ENCODE results near the gene HYLS1.

The HYLS1 gene

DNA sequence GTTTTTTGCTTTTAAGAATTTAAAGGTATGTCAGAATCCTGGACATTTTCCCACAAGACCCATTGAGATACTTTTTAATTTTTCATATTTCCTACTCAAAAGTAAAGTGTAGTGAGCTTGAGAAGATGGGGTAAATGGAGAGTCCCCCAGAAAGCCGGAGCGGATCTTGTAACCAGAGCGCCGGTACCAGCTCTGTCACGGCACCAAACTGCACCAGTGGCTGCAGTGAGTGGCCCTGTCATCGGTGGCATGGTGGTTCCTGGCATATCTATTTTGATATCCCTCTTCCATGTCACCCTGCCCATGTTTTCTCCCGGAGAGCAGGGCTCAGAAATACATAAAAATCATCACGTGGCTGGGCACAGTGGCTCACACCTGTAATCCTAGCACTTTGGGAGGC lies 36.2 kb downstream of the HYLS1 start:
- no peak overlapping the region for H3K27ac ChIP-seq
- TF ChIP-seq ZFX (IDR thresholded peaks at IDR 0.05) = no peak
- TF ChIP-seq, protein P1, sequence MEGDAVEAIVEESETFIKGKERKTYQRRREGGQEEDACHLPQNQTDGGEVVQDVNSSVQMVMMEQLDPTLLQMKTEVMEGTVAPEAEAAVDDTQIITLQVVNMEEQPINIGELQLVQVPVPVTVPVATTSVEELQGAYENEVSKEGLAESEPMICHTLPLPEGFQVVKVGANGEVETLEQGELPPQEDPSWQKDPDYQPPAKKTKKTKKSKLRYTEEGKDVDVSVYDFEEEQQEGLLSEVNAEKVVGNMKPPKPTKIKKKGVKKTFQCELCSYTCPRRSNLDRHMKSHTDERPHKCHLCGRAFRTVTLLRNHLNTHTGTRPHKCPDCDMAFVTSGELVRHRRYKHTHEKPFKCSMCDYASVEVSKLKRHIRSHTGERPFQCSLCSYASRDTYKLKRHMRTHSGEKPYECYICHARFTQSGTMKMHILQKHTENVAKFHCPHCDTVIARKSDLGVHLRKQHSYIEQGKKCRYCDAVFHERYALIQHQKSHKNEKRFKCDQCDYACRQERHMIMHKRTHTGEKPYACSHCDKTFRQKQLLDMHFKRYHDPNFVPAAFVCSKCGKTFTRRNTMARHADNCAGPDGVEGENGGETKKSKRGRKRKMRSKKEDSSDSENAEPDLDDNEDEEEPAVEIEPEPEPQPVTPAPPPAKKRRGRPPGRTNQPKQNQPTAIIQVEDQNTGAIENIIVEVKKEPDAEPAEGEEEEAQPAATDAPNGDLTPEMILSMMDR (conservative IDR thresholded peaks at IDR 0.05) = no peak

DNA sequence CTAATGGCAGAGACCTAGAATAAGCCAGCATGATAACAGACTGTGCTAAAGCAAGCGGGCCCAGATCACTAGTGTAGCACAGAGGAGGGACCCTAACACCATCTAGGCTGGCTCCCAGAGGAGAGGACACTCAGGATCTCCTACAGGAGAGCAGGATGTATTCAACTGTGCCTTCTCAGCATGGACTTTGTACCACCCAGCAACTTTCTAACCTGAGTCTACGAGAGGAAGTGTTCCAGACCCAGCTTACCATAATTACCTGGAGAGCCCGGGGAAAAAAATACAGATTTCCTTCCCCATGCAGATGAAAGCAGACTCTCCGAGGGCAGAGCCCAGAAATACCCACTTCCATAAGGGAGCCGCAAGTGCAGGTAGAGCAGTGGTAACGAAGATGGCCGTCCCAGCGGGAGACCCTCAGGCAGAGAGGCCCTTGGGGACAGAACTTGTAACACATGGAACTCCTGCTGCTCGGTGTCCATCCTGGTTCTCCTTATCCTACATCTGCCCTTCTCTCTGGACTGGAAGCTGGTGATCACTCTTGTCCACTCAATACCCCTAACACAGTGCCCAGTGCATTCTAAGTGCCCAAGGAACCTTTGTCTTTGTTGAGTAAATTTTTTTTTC lies 37.0 kb downstream of the HYLS1 start:
- no peak overlapping the region for H3K27ac ChIP-seq
- TF ChIP-seq, protein P1 (conservative IDR thresholded peaks at IDR 0.05) = no peak
- TF ChIP-seq ZFX (IDR thresholded peaks at IDR 0.05) = no peak

DNA sequence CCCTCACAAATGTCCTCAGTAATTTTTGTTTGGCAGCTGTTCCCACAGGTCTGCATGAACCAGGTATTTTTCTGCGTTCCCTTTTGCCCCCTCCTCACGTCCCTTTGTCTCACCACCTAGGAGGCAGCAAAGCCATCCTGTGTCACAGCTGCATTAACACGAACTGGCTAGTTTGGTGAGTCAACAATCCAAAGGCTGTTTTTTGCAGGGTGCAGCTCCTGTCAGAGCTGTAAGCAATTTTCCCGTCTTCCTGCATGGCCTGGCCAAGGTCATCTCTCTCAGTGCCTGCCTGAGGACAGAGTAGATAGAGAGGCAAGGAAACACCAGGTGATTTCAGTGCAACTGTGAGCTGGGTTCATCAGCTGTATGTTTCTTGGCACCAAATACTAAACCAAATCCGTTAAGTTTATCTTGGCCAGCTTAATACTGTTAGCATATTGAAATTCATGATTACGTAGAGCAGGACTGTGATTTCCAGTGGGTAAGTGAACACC lies 37.8 kb downstream of the HYLS1 start:
- no peak overlapping the region for H3K27ac ChIP-seq
- TF ChIP-seq, protein P1 (conservative IDR thresholded peaks at IDR 0.05) = no peak
- no peak for TF ChIP-seq ZFX (IDR thresholded peaks at IDR 0.05)

DNA sequence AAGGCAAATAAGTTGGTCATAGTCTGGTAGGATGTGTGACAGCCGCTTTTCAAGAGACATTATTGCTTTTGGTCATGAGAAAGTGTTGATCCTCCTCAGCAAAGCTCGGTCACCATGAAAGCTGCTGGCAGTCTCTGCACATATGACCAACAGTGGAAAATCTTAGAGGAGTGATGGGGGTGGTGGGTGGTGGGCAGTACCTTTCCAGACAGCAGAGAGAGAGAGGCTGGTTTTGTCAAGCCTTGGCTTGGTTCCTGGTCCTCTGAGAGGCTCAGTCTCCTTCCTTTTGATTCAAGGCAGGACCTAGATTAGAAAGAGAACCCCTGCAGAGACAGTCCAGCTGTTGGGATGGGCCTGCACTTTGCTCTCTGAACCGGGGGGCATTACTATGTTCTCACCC lies 38.3 kb downstream of the HYLS1 start:
- H3K27ac ChIP-seq = no peak overlapping the region
- TF ChIP-seq, protein P1 (conservative IDR thresholded peaks at IDR 0.05) = no peak
- TF ChIP-seq ZFX (IDR thresholded peaks at IDR 0.05) = no peak

DNA sequence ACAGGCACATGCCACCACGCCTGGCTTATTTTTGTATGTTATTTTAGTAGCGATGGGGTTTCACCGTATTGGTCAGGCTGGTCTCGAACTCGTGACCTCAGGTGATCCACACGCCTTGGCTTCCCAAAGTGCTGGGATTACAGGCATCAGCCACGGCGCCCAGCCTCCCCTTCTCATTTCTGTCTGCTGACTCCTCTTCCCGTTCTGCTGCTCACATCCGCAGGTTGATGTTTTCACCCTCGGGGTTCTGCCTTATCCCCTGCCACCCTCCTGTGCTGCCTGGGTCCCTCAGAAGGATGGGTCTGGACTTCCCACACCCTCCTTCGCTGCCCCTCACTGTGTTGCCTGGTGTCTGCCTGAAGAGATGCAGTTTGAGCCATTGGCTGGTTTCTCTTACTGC lies 39.2 kb downstream of the HYLS1 start:
- H3K27ac ChIP-seq = no peak overlapping the region
- TF ChIP-seq ZFX (IDR thresholded peaks at IDR 0.05) = no peak
- TF ChIP-seq, protein P1 (conservative IDR thresholded peaks at IDR 0.05) = no peak

DNA sequence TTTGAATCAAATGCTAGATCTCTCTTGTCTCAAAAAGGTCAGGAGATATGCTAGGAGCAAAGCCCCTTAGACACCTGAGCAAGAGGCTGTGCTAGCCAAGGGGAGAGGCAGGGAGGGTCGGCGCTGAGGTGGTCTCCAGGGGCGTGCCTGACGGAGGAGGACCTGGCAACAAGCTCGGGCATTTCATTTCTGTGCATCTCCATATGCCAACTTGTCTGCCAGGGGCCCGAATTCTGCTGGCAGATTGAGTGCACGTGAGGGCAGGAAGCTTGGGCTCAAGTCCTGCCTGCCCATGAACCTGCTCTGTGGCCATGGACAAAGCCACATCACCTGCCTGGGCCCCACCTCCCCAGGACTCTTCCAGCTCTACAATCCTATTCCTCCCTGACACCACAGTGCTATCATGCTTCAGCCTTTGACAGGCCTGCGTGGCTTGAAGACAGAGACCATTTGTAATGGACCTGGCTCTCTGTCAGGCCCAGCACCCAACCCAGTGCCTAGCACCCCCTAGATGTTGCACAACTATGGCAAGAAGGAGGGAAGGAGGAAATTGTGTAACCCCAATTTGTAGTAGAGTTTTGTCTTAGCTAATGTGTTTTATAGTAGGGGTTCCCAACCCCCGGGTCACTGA lies 42.1 kb downstream of the HYLS1 start:
- TF ChIP-seq, protein P1 (conservative IDR thresholded peaks at IDR 0.05) = no peak
- no peak for TF ChIP-seq ZFX (IDR thresholded peaks at IDR 0.05)
- H3K27ac ChIP-seq = no peak overlapping the region

DNA sequence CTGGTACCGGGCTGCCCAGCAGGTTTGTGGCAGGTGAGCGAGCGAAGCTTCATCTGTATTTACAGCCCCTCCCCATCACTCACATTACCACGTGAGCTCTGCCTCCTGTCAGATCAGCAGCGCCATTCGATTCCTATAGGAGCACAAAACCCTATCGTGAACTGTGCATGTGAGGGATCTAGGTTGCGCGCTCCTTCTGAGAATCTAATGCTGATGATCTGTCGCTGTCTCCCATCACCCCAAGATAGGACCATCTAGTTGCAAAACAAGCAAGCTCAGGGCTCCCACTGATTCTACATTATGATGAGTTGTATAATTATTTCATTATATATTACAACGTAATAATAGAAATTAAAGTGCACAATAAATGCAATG lies 42.6 kb downstream of the HYLS1 start:
- H3K27ac ChIP-seq = no peak overlapping the region
- TF ChIP-seq, protein P1 (conservative IDR thresholded peaks at IDR 0.05) = no peak
- no peak for TF ChIP-seq ZFX (IDR thresholded peaks at IDR 0.05)

All from C4-2B (cell line).